Spleen (tissue), 11 donors: ENCODE measurements around the gene EDEM3. TPM values are rescaled to one million over a fixed set of nuclear protein-coding genes. Genes with fewer than 3 reads are reported as not detected.

ENCODE experiments used
- DNase-seq: peaks from one replicate; pipeline ENCODE4 v3.0.0-alpha.2; 2020
- H3K27ac ChIP-seq, 8 donors: fragments of 200-600 bp; sonication (generic) in 7 of 8; 1 replicate in 4 of 8; 2 replicates in 4 of 8; pipeline versions ENCODE4 v1.5.0 to v1.8.0; 2016 to 2021; ENCODE audit warnings: inconsistent platforms in 4 of 8, mild to moderate bottlenecking in 4 of 8, moderate library complexity in 1 of 8
- H3K27me3 ChIP-seq, 7 donors: fragments of 200-600 bp; sonication (generic) in 6 of 7; replicated peaks in 1 of 7; 1 replicate in 4 of 7; 2 replicates in 3 of 7; pipeline versions ENCODE4 v1.5.0 to v1.8.0; 2016 to 2021; ENCODE audit warnings: inconsistent platforms in 3 of 7, mild to moderate bottlenecking in 1 of 7
- H3K36me3 ChIP-seq, 6 donors: fragments of 200-600 bp; sonication (generic) in 5 of 6; 1 replicate in 4 of 6; 2 replicates in 2 of 6; pipeline versions ENCODE4 v1.5.0 to v1.8.0; 2016 to 2021; ENCODE audit warnings: inconsistent platforms in 2 of 6
- H3K4me1 ChIP-seq, 6 donors: fragments of 200-600 bp; sonication (generic) in 5 of 6; 1 replicate in 3 of 6; 2 replicates in 3 of 6; pipeline versions ENCODE4 v1.5.0 to v1.8.0; 2016 to 2021; ENCODE audit warnings: inconsistent platforms in 3 of 6
- H3K4me3 ChIP-seq, 8 donors: fragments of 200-600 bp; sonication (generic) in 7 of 8; 1 replicate in 4 of 8; 2 replicates in 4 of 8; pipeline versions ENCODE4 v1.5.0 to v1.8.0; 2016 to 2021; ENCODE audit warnings: inconsistent platforms in 4 of 8, mild to moderate bottlenecking in 4 of 8, moderate library complexity in 2 of 8
- H3K9me3 ChIP-seq, 8 donors: fragments of 200-600 bp; sonication (generic) in 7 of 8; 1 replicate in 4 of 8; 2 replicates in 4 of 8; pipeline versions ENCODE4 v1.5.0 to v1.8.0; 2016 to 2021; ENCODE audit warnings: inconsistent platforms in 4 of 8
- POLR2A ChIP-seq, 3 donors: fragments of 450-650 bp; IDR thresholded peaks; one replicate each; pipeline ENCODE4 v1.5.1; 2017; ENCODE audit warnings: antibody characterized with exemption in 3 of 3, mild to moderate bottlenecking in 1 of 3
- POLR2AphosphoS5 ChIP-seq, 3 donors: sonication (generic); formaldehyde crosslinking; IDR thresholded peaks; one replicate each; pipeline ENCODE4 v1.5.1; 2017; ENCODE audit warnings: antibody characterized with exemption in 3 of 3
- WGBS, 5 donors: extraction: QIAGEN DNeasy Blood & Tissue Kit in 3 of 5; methylation state at CpG; one replicate each; pipeline versions ENCODE4 v1.1.5 to v1.1.7; 2013 to 2018; 5-methylcytosine and 5-hydroxymethylcytosine counted together
- intact Hi-C: fragments of 100-400 bp; cut with DNase I; formaldehyde crosslinking; loops from one replicate; pipeline ENCODE4 v1.15.0; 2023; ENCODE audit warnings: low total_unique reads
- polyA plus RNA-seq, 3 donors: library from polyadenylated mRNA; stranded (reverse); fragments of 200-250 nt; gene quantifications; one replicate each; pipeline ENCODE4 v1.2.1, GENCODE V29; 2013
- total RNA-seq, 7 donors: library from RNA; depleted of rRNA in 3 of 7; stranded (reverse); fragments of >200 nt in 3 of 7; fragmentation: NEBNext Ultra II Directional in 4 of 7; extraction: Animal tissue kit (Norgen Biotek cat#: 25700) in 4 of 7; gene quantifications; one replicate each; pipeline versions ENCODE4 v1.1.0 to v1.2.1, GENCODE V29; 2016 to 2021
- TF ChIP-seq, protein P1 (sequence below), 11 experiments: fragments of 200-600 bp in 7 of 11; fragments of 450-650 bp in 4 of 11; sonication (generic) in 4 of 11; IDR thresholded peaks in 8 of 11; conservative IDR thresholded peaks in 3 of 11; 1 replicate in 7 of 11; 2 replicates in 4 of 11; pipeline versions ENCODE4 v1.4.0 to v1.8.0; 2016 to 2021; ENCODE audit warnings: antibody characterized with exemption in 11 of 11, inconsistent platforms in 4 of 11, mild to moderate bottlenecking in 1 of 11
- donor health status: healthy with polysubstance abuse.
- donor health status: DM: no; HTN: no; CAD: no; lungs with moderate emphysema.
- donor health status: DM: no; HTN: no; CAD: no.
- donor health status: Bipolar disorder and iron deficiency.
- donor health status: healthy.
- donor health status: DM: no; HTN: no; CAD: no.
- donor health status: DM: yes; HTN: yes; CAD: no.

EDEM3 gene
- total and polyA plus RNA-seq, 10 donors: 7.2 to 49.8 (median 31.9) TPM

DNA sequence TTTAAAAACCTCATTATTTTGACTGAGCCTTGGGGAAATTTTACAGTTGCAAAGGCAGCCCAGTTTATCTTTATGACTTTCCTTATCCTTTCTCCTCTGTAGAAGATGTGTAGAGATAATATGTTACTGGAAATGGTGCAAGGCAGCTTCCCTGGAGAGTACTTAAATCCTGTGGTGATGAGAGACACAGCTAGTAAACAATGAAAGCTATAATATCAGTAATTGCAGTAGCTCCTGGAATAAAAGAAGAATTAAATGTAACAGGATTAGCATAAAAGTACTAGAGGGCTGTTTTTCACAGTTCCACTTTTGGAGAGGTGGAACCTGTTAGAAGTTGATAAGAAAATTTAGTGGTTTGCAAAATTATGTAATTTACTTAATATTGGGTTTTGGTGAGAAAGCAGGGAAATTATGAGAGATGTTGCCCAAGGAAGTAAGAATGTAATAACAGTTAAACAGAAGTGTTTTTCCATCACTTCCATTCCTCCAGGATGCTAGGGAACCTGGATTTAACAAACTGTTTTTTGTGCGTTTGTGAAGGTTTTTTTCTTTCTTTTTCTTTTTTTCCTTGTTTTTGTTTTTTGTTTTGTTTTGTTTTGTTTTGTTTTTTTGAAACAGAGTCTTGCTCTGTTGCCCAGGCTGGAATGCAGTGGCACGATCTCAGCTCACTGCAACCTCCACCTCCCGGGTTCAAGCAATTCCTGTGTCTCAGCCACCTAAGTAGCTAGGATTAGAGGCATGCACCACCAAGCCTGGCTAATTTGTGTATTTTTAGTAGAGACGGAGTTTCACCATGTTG lies 15.7 kb upstream of the EDEM3 start:
- intact Hi-C loops: no loop called here
- TF ChIP-seq POLR2A (IDR thresholded peaks at IDR 0.05) (no peak), POLR2AphosphoS5 (IDR thresholded peaks at IDR 0.05) (no peak)
- TF ChIP-seq, protein P1, sequence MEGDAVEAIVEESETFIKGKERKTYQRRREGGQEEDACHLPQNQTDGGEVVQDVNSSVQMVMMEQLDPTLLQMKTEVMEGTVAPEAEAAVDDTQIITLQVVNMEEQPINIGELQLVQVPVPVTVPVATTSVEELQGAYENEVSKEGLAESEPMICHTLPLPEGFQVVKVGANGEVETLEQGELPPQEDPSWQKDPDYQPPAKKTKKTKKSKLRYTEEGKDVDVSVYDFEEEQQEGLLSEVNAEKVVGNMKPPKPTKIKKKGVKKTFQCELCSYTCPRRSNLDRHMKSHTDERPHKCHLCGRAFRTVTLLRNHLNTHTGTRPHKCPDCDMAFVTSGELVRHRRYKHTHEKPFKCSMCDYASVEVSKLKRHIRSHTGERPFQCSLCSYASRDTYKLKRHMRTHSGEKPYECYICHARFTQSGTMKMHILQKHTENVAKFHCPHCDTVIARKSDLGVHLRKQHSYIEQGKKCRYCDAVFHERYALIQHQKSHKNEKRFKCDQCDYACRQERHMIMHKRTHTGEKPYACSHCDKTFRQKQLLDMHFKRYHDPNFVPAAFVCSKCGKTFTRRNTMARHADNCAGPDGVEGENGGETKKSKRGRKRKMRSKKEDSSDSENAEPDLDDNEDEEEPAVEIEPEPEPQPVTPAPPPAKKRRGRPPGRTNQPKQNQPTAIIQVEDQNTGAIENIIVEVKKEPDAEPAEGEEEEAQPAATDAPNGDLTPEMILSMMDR (IDR thresholded peaks at IDR 0.05 in 8 of 11, conservative IDR thresholded peaks at IDR 0.05 in 3 of 11): no peak
- Histone ChIP-seq H3K27ac (no peak overlapping the region), H3K36me3 (no peaks in the 10 kb centered on the region), H3K4me3 (no peak overlapping the region), H3K27me3 (no peaks in the 10 kb centered on the region), H3K9me3 (no peaks in the 10 kb centered on the region), H3K4me1 (no peaks in the 10 kb centered on the region)
- 77 to 87% (median 86%) methylated on average over 4 of the region's 4 CpGs for WGBS, 5 donors
- DNase-seq: no peak

DNA sequence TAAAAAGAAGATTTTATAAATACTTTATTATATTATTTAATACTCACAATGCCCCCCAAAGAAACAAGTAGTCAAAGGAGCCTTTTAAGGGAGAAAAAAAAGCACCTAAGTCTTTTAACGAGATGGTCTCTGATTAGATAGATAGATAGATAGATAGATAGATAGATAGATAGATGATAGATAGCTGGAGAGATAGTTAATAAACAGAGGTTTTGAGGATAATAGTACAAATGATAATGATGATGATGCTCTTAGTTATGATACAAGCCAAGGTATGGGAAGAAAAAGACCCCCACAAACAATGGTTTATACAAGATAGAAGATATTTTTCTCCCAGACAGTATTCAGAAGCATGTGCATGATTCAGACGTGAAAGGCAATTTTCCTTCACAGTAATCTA lies 14.6 kb upstream of the EDEM3 start:
- 54 to 87% (median 69%) methylated on average over 2 of the region's 2 CpGs for WGBS, 5 donors
- Histone ChIP-seq H3K27me3 (no peaks in the 10 kb centered on the region), H3K36me3 (no peaks in the 10 kb centered on the region), H3K4me3 (no peak overlapping the region), H3K9me3 (no peaks in the 10 kb centered on the region), H3K27ac (no peak overlapping the region), H3K4me1 (no peaks in the 10 kb centered on the region)
- DNase-seq: no peak
- intact Hi-C loops: no loop called here
- TF ChIP-seq POLR2AphosphoS5 (IDR thresholded peaks at IDR 0.05) (no peak), POLR2A (IDR thresholded peaks at IDR 0.05) (no peak)
- TF ChIP-seq, protein P1 (IDR thresholded peaks at IDR 0.05 in 8 of 11, conservative IDR thresholded peaks at IDR 0.05 in 3 of 11): no peak

DNA sequence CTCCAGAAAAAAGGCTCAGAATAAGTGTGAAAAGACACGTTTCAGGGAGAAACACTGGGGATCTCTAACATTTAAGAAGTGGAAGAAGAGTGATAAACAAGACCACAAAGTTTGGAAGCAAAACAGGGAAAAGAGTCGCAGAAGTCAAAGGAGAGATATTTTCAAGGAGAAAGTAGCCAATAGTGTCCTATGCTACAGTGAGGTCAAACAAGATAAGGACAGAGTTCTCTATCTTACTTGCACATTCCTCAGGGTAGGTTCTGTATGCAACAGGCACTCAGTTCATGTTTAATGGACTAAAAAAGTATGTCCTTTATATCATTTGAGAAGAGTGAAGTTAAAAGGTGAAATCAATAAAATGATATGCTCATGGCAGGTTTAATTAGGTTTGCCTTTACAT lies 13.8 kb upstream of the EDEM3 start:
- DNase-seq: no peak
- H3K27me3 ChIP-seq: no peaks in the 10 kb centered on the region
- H3K27ac ChIP-seq: no peak overlapping the region
- WGBS, 5 donors: 78 to 92% (median 85%) methylated on average over 2 of the region's 2 CpGs
- no peak overlapping the region for H3K4me3 ChIP-seq
- intact Hi-C loops: no loop called here
- H3K4me1 ChIP-seq: no peaks in the 10 kb centered on the region
- no peaks in the 10 kb centered on the region for H3K9me3 ChIP-seq
- no peaks in the 10 kb centered on the region for H3K36me3 ChIP-seq
- TF ChIP-seq, protein P1 (IDR thresholded peaks at IDR 0.05 in 8 of 11, conservative IDR thresholded peaks at IDR 0.05 in 3 of 11): no peak
- TF ChIP-seq POLR2AphosphoS5 (IDR thresholded peaks at IDR 0.05) (no peak), POLR2A (IDR thresholded peaks at IDR 0.05) (no peak)

DNA sequence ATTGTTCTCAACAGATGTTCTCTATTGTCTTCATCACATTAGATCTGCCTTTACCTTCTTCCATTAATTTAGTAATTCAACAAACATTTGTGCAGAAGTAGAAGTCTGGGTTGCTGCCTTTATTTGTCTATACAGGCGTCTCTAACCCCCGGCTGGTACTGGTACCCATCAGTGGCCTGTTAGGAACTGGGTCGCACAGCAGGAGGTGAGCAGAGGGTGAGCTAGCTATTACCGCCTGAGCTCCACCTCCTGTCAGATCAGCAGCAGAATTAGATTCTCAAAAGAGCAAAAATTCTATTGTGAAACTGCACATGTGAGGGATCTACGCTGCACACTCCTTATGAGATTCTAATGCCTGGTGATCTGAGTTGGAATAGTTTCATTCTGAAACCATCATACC lies 12.9 kb upstream of the EDEM3 start:
- DNase-seq: no peak
- H3K9me3 ChIP-seq: no peaks in the 10 kb centered on the region

More for the DNA sequence above, 12.9 kb upstream of the EDEM3 start:
- TF ChIP-seq, protein P1 (IDR thresholded peaks at IDR 0.05 in 8 of 11, conservative IDR thresholded peaks at IDR 0.05 in 3 of 11): no peak
- TF ChIP-seq POLR2A (IDR thresholded peaks at IDR 0.05): no peak
- TF ChIP-seq POLR2AphosphoS5 (IDR thresholded peaks at IDR 0.05): no peak
- intact Hi-C loops: no loop called here
- no peak overlapping the region for H3K4me3 ChIP-seq
- no peaks in the 10 kb centered on the region for H3K4me1 ChIP-seq
- WGBS, 5 donors: 91 to 95% (median 94%) methylated on average over 5 of the region's 5 CpGs
- no peaks in the 10 kb centered on the region for H3K36me3 ChIP-seq
- H3K27ac ChIP-seq: no peak overlapping the region
- H3K27me3 ChIP-seq: no peaks in the 10 kb centered on the region
